OCI-LY1 (cell line): ENCODE data around the gene MEGF6.
"Not testable (repeated sequence)": the region's sequence is repeated elsewhere in the genome, so short reads cannot be mapped to it uniquely, and the experiment has no call there.

Experiments
- H2AFZ ChIP-seq: fragments of 200-600 bp; sonication (generic), shearing (Covaris generic); 2 replicates; pipeline ENCODE4 v1.6.0; 2014; ENCODE audit warnings: antibody characterized with exemption, mild to moderate bottlenecking, low read length
- H3F3A ChIP-seq: fragments of 200-600 bp; sonication (generic), shearing (Covaris generic); 2 replicates; pipeline ENCODE4 v1.6.0; 2014; ENCODE audit warnings: mild to moderate bottlenecking, antibody characterized with exemption, low read length, moderate library complexity; ENCODE audit not compliant: insufficient read depth
- H3K27ac ChIP-seq: fragments of 200-600 bp; sonication (generic); 2 replicates; pipeline ENCODE4 v1.5.1; 2014; ENCODE audit warnings: low read length, mixed run types, mild to moderate bottlenecking, low read depth; ENCODE audit not compliant: poor library complexity, severe bottlenecking
- H3K27me3 ChIP-seq: fragments of 200-600 bp; sonication (generic); 2 replicates; pipeline ENCODE4 v1.6.0; 2014; ENCODE audit warnings: antibody characterized with exemption, mild to moderate bottlenecking, low read length, moderate library complexity; ENCODE audit not compliant: insufficient read depth
- H3K36me3 ChIP-seq: fragments of 200-600 bp; sonication (generic); 2 replicates; pipeline ENCODE4 v1.6.1; 2014; ENCODE audit warnings: mild to moderate bottlenecking, antibody characterized with exemption, low read length, moderate library complexity, mixed read lengths; ENCODE audit not compliant: insufficient read depth
- H3K4me1 ChIP-seq: fragments of 200-600 bp; sonication (generic); 2 replicates; pipeline ENCODE4 v1.5.1; 2014; ENCODE audit warnings: mild to moderate bottlenecking, low read length, moderate library complexity; ENCODE audit not compliant: insufficient read depth, severe bottlenecking
- H3K4me2 ChIP-seq: fragments of 200-600 bp; sonication (generic), shearing (Covaris generic); 2 replicates; pipeline ENCODE4 v1.6.1; 2014; ENCODE audit warnings: low read length
- H3K4me3 ChIP-seq: fragments of 200-600 bp; sonication (generic); 2 replicates; pipeline ENCODE4 v1.5.1; 2014; ENCODE audit warnings: low read length, low read depth, mild to moderate bottlenecking, mixed read lengths; ENCODE audit not compliant: poor library complexity, severe bottlenecking
- H3K79me2 ChIP-seq: fragments of 200-600 bp; shearing (Covaris generic); 2 replicates; pipeline ENCODE4 v1.6.1; 2016; ENCODE audit warnings: mixed run types, low read length, mixed read lengths; ENCODE audit not compliant: insufficient read depth
- H3K9ac ChIP-seq: fragments of 200-600 bp; sonication (generic), shearing (Covaris generic); 2 replicates; pipeline ENCODE4 v1.6.1; 2014; ENCODE audit warnings: mild to moderate bottlenecking, low read length, mixed read lengths
- H3K9me2 ChIP-seq: fragments of 200-600 bp; sonication (generic), shearing (Covaris generic); 2 replicates; pipeline ENCODE4 v1.6.1; 2014; ENCODE audit warnings: low read depth, mild to moderate bottlenecking, low read length, mixed read lengths
- H3K9me3 ChIP-seq: fragments of 200-600 bp; shearing (Covaris generic); 2 replicates; pipeline ENCODE4 v1.6.1; 2014; ENCODE audit warnings: low read length, mixed read lengths
- H4K20me1 ChIP-seq: fragments of 200-600 bp; sonication (generic), shearing (Covaris generic); 2 replicates; pipeline ENCODE4 v1.6.0; 2016; ENCODE audit warnings: mild to moderate bottlenecking, low read length; ENCODE audit not compliant: insufficient read depth
- EZH2 ChIP-seq: fragments of 200-600 bp; sonication (generic), shearing (Covaris generic); IDR thresholded peaks from 2 replicates; pipeline ENCODE4 v1.8.0; 2017; ENCODE audit warnings: borderline replicate concordance, mixed run types, mild to moderate bottlenecking, antibody characterized with exemption, low read length, moderate library complexity, mixed read lengths
- TF ChIP-seq, protein P1 (sequence below): fragments of 200-600 bp; sonication (generic), shearing (Covaris generic); IDR thresholded peaks from 2 replicates; pipeline ENCODE4 v1.5.1; 2017; ENCODE audit warnings: mild to moderate bottlenecking, antibody characterized with exemption, low read length, moderate library complexity, mixed read lengths

MEGF6 gene

DNA sequence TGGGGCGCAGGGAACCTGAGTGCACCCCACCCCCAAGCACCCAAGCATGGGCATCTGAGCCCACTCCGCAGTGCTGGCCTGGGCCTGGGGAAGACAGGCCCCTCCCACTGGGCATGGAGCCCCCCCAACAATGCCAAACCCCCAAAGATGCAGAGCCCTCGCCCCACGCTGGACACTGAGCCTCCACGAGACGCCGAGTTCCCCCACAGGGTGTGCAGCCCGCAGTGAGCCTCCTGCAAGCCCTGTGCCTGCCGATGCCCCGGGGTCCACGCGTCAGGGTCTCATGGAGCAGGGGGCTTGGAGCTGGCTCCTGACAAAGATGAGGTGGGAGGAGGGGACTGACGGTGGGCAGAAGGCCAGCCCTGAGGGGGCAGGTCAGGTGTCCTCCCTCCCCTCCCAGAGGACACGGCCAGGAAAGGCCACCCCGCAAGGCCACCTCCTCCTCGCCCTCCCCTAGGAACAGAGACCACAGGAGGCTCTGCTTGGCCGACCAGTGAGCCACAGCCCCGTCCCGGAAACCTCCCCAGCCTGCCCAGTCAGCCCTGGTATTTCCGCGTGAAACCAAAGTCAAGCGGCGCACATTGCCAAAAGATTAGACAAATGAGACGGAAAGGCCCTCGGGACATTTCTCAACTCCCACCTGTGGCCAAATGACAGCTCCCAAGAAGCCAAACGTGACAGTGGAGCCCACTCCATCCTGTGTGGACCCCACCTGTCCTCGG, 33.4 kb downstream of the MEGF6 start:
- no peaks in the 10 kb centered on the region for H3K4me1 ChIP-seq
- H2AFZ ChIP-seq: no peak overlapping the region
- H3K36me3 ChIP-seq: no peaks in the 10 kb centered on the region
- no peak overlapping the region for H3K9ac ChIP-seq
- no peaks in the 10 kb centered on the region; the same call in 1 of the 2 replicates for H3K27me3 ChIP-seq
- TF ChIP-seq, protein P1, sequence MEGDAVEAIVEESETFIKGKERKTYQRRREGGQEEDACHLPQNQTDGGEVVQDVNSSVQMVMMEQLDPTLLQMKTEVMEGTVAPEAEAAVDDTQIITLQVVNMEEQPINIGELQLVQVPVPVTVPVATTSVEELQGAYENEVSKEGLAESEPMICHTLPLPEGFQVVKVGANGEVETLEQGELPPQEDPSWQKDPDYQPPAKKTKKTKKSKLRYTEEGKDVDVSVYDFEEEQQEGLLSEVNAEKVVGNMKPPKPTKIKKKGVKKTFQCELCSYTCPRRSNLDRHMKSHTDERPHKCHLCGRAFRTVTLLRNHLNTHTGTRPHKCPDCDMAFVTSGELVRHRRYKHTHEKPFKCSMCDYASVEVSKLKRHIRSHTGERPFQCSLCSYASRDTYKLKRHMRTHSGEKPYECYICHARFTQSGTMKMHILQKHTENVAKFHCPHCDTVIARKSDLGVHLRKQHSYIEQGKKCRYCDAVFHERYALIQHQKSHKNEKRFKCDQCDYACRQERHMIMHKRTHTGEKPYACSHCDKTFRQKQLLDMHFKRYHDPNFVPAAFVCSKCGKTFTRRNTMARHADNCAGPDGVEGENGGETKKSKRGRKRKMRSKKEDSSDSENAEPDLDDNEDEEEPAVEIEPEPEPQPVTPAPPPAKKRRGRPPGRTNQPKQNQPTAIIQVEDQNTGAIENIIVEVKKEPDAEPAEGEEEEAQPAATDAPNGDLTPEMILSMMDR: no peak
- TF ChIP-seq EZH2: no peak
- H3K9me3 ChIP-seq: no peaks in the 10 kb centered on the region
- no peaks in the 10 kb centered on the region for H3K79me2 ChIP-seq
- H3K4me3 ChIP-seq: no peak overlapping the region
- no peak overlapping the region for H3K27ac ChIP-seq
- no peaks in the 10 kb centered on the region for H3F3A ChIP-seq
- H3K4me2 ChIP-seq: no peak overlapping the region
- H3K9me2 ChIP-seq: no peaks in the 10 kb centered on the region
- H4K20me1 ChIP-seq: no peaks in the 10 kb centered on the region

DNA sequence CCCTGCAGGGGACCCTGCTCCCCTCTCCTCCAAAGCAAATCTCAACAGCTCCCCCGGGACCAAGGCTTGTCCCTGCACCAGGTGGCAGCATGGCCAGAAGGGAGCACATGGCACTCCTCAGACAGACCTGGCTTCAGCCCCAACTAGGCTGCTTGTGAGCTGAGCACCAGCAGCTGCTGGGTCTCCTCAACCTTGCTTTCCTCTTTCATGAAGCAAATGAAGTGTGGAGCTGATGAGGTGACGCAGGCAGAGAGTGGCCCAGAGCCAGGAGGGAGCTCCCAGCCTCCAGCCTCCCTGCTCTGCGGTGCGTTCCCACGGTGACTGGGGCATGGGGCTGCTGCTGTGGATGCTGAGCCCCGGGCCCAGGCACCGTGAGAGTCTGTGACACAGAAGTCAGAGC, 34.0 kb downstream of the MEGF6 start:
- Histone ChIP-seq H3K4me2 (no peak overlapping the region), H3K79me2 (no peaks in the 10 kb centered on the region), H4K20me1 (no peaks in the 10 kb centered on the region), H3K9me3 (no peaks in the 10 kb centered on the region), H3K9me2 (no peaks in the 10 kb centered on the region), H3K4me1 (no peaks in the 10 kb centered on the region), H3K36me3 (no peaks in the 10 kb centered on the region), H2AFZ (no peak overlapping the region), H3F3A (no peaks in the 10 kb centered on the region), H3K27ac (no peak overlapping the region), H3K4me3 (no peak overlapping the region), H3K27me3 (no peaks in the 10 kb centered on the region; the same call in 1 of the 2 replicates), H3K9ac (no peak overlapping the region)
- TF ChIP-seq EZH2: no peak
- TF ChIP-seq, protein P1: no peak

DNA sequence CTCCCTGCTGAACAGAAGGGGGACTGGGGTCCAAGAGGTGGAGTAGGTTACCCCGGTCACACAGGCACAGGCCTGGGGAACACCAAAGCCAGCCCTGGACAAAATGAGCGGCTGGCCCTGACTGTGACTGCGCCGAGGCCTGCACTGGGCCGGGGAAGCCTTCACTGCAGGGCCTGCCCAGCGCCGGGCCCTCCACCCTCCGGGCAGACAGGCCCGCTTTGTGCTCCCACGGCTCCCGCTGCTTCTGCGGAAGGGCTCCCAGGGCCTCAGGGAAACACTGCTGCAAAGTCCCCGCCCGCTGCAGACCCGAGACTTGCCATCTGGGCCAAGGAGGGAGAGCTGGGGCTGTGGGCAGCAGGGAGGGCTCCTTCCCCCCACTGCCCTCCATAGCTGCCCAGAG, 35.3 kb downstream of the MEGF6 start:
- no peaks in the 10 kb centered on the region for H3K9me3 ChIP-seq
- no peaks in the 10 kb centered on the region; the same call in 1 of the 2 replicates for H3K27me3 ChIP-seq
- H3K27ac ChIP-seq: no peak overlapping the region
- H3K9me2 ChIP-seq: no peaks in the 10 kb centered on the region
- no peak overlapping the region for H2AFZ ChIP-seq
- H4K20me1 ChIP-seq: no peaks in the 10 kb centered on the region
- H3K4me3 ChIP-seq: no peak overlapping the region
- no peak overlapping the region for H3K4me2 ChIP-seq
- no peaks in the 10 kb centered on the region for H3K79me2 ChIP-seq
- no peaks in the 10 kb centered on the region for H3K36me3 ChIP-seq
- H3F3A ChIP-seq: no peaks in the 10 kb centered on the region
- H3K4me1 ChIP-seq: no peaks in the 10 kb centered on the region
- TF ChIP-seq EZH2: no peak
- TF ChIP-seq, protein P1: no peak
- no peak overlapping the region for H3K9ac ChIP-seq

DNA sequence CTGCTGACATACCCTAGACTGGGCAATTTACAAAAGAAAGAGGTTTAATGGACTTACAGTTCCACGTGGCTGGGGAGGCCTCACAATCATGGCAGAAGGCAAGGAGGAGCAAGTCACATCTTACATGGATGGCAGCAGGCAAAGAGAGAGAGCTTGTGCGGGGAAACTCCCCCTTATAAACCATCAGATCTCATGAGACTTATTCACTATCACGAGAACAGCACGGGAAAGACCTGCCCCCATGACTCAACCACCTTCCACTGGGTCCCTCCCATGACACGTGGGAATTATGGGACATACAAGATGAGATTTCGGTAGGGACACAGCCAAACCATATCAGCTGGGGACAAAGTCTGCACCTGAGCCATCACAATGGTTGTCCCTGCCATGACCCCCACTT, 35.8 kb downstream of the MEGF6 start:
- H2AFZ ChIP-seq, H3K9me2 ChIP-seq, H3K36me3 ChIP-seq, H3F3A ChIP-seq, H3K9ac ChIP-seq, H3K4me3 ChIP-seq, H3K79me2 ChIP-seq, H3K4me1 ChIP-seq, H3K27ac ChIP-seq, H3K9me3 ChIP-seq, H3K4me2 ChIP-seq, H4K20me1 ChIP-seq, H3K27me3 ChIP-seq: not testable (repeated sequence)
